ENCODE data around the gene IGF2R. TPM values are rescaled to one million over a fixed set of nuclear protein-coding genes. Genes with fewer than 3 reads are reported as not detected.

The IGF2R gene
- total RNA-seq, 1 experiment from 2014 or later: 160 TPM

GRCh38 chr6:160024152-160024551, 55.3 kb downstream of the IGF2R start:
- Mint-ChIP-seq H3K27ac (ENCODE audit: low read depth, unreplicated experiment) (no peak overlapping the region), H3K36me3 (ENCODE audit: insufficient read depth, unreplicated experiment) (peaks cover 34% of the 10 kb centered on the region), H3K27me3 (ENCODE audit: insufficient read depth, unreplicated experiment) (no peaks in the 10 kb centered on the region), H3K4me1 (ENCODE audit: insufficient read depth, unreplicated experiment) (peaks cover 5% of the 10 kb centered on the region), H3K4me3 (ENCODE audit: unreplicated experiment) (no peak overlapping the region), H3K9me3 (ENCODE audit: unreplicated experiment) (no peaks in the 10 kb centered on the region)
- intact Hi-C loops (cut with micrococcal nuclease): no loop called here
- no peak for DNase-seq (ENCODE audit: unreplicated experiment)
- no peak for TF ChIP-seq CTCF (IDR thresholded peaks at IDR 0.05; ENCODE audit: unreplicated experiment)
- POLR2A ChIA-PET: interaction anchor here (1.6 kb wide), 1 partner anchor 40 kb away, joined by 4 read pairs; no protein-coding TSS in a partner anchor
- CTCF ChIA-PET: interaction anchor here (0.7 kb wide), 1 partner anchor 17 kb away, joined by 3 read pairs; no protein-coding TSS in a partner anchor
- no TSS peak for BruUV-seq (replicated peaks)

- no peak overlapping the region for H3K4me3 Mint-ChIP-seq (ENCODE audit: unreplicated experiment)
- intact Hi-C loops (cut with micrococcal nuclease): no loop called here
- H3K36me3 Mint-ChIP-seq (ENCODE audit: insufficient read depth, unreplicated experiment): peaks cover 51% of the 10 kb centered on the region
- ChIA-PET CTCF (interaction anchor here (0.7 to 1.1 kb wide), 2 partner anchors 29 to 85 kb away, joined by 3 read pairs; no protein-coding TSS in a partner anchor), POLR2A (interaction anchor here (1.2 to 1.5 kb wide), 2 partner anchors 8 to 10 kb away, joined by 4 read pairs; no protein-coding TSS in a partner anchor)
- H3K9me3 Mint-ChIP-seq (ENCODE audit: unreplicated experiment): no peaks in the 10 kb centered on the region
- TF ChIP-seq CTCF (IDR thresholded peaks at IDR 0.05; ENCODE audit: unreplicated experiment): no peak
- no peak for DNase-seq (ENCODE audit: unreplicated experiment)
- no peaks in the 10 kb centered on the region for H3K27me3 Mint-ChIP-seq (ENCODE audit: insufficient read depth, unreplicated experiment)
- no peak overlapping the region for H3K27ac Mint-ChIP-seq (ENCODE audit: low read depth, unreplicated experiment)
- H3K4me1 Mint-ChIP-seq (ENCODE audit: insufficient read depth, unreplicated experiment): peaks cover 31% of the 10 kb centered on the region
- no TSS peak for BruUV-seq (replicated peaks)
Measured at GRCh38 chr6:160027076-160027475, 58.2 kb downstream of the IGF2R start.

GRCh38 chr6:160027931-160028330, 59.0 kb downstream of the IGF2R start:
- ChIA-PET CTCF (interaction anchor here (0.8 kb wide), 1 partner anchor 14 kb away, joined by 3 read pairs; no protein-coding TSS in a partner anchor), POLR2A (interaction anchor here (1.3 to 4.3 kb wide), 4 partner anchors 9 to 61 kb away, joined by 4 to 25 read pairs (median 4); no protein-coding TSS in a partner anchor)
- Mint-ChIP-seq H3K4me3 (ENCODE audit: unreplicated experiment) (no peak overlapping the region), H3K36me3 (ENCODE audit: insufficient read depth, unreplicated experiment) (peaks cover 57% of the 10 kb centered on the region), H3K27ac (ENCODE audit: low read depth, unreplicated experiment) (peak overlapping the region; percentile 24), H3K27me3 (ENCODE audit: insufficient read depth, unreplicated experiment) (no peaks in the 10 kb centered on the region), H3K9me3 (ENCODE audit: unreplicated experiment) (no peaks in the 10 kb centered on the region), H3K4me1 (ENCODE audit: insufficient read depth, unreplicated experiment) (peaks cover 31% of the 10 kb centered on the region)
- intact Hi-C loops (cut with micrococcal nuclease): no loop called here
- no peak for DNase-seq (ENCODE audit: unreplicated experiment)
- no TSS peak for BruUV-seq (replicated peaks)
- TF ChIP-seq CTCF (IDR thresholded peaks at IDR 0.05; ENCODE audit: unreplicated experiment): no peak

GRCh38 chr6:160028487-160029275, 59.8 kb downstream of the IGF2R start:
- Mint-ChIP-seq H3K27ac (ENCODE audit: low read depth, unreplicated experiment) (peak overlapping the region; percentile 95), H3K27me3 (ENCODE audit: insufficient read depth, unreplicated experiment) (no peaks in the 10 kb centered on the region), H3K9me3 (ENCODE audit: unreplicated experiment) (no peaks in the 10 kb centered on the region), H3K4me3 (ENCODE audit: unreplicated experiment) (no peak overlapping the region), H3K4me1 (ENCODE audit: insufficient read depth, unreplicated experiment) (peaks cover 31% of the 10 kb centered on the region), H3K36me3 (ENCODE audit: insufficient read depth, unreplicated experiment) (peaks cover 65% of the 10 kb centered on the region)
- ChIA-PET POLR2A (interaction anchor here (0.8 to 4.3 kb wide), 5 partner anchors 15 to 75 kb away, joined by 3 to 25 read pairs (median 4); no protein-coding TSS in a partner anchor), CTCF (interaction anchor here (0.6 to 3.9 kb wide), 5 partner anchors 13 to 1289 kb away, joined by 3 to 12 read pairs (median 3); no protein-coding TSS in a partner anchor)
- TF ChIP-seq CTCF (IDR thresholded peaks at IDR 0.05; ENCODE audit: unreplicated experiment): no peak
- intact Hi-C loops (cut with micrococcal nuclease): no loop called here
- BruUV-seq (replicated peaks): no TSS peak
- no peak for DNase-seq (ENCODE audit: unreplicated experiment)
